Measurements from ENCODE around the gene KRTAP10-9. TPM values are rescaled to one million over a fixed set of nuclear protein-coding genes. Genes with fewer than 3 reads are reported as not detected.
"Not testable (repeated sequence)": the region's sequence is repeated elsewhere in the genome, so short reads cannot be mapped to it uniquely, and the experiment has no call there.

KRTAP10-9 gene
- total RNA-seq, 1 donor from 2014 or later, result not detected

DNA sequence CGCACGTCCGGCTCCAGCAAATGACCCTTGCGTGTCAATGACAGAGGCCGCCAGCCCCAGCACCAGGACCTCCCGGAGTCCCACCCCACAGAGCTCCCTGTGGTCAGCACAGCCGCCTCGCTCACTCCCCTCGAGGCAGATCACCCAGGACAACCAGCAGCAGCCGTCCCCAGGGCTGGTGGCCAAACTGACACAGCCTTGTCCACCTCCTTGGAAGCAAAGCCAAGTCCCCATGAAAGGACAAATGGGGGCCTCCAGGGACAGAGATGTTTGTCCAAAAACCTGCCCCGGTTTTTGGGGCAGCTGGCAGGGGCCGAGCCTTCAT lies 12.4 kb downstream of the KRTAP10-9 start:
- Mint-ChIP-seq H3K4me1 (no peaks in the 10 kb centered on the region), H3K9me3 (peaks cover 24% of the 10 kb centered on the region), H3K4me3 (no peak overlapping the region), H3K27ac (no peak overlapping the region), H3K36me3 (ENCODE audit: low read depth) (peaks cover 2% of the 10 kb centered on the region), H3K27me3 (peaks cover 17% of the 10 kb centered on the region)
- TF ChIP-seq, protein P1, sequence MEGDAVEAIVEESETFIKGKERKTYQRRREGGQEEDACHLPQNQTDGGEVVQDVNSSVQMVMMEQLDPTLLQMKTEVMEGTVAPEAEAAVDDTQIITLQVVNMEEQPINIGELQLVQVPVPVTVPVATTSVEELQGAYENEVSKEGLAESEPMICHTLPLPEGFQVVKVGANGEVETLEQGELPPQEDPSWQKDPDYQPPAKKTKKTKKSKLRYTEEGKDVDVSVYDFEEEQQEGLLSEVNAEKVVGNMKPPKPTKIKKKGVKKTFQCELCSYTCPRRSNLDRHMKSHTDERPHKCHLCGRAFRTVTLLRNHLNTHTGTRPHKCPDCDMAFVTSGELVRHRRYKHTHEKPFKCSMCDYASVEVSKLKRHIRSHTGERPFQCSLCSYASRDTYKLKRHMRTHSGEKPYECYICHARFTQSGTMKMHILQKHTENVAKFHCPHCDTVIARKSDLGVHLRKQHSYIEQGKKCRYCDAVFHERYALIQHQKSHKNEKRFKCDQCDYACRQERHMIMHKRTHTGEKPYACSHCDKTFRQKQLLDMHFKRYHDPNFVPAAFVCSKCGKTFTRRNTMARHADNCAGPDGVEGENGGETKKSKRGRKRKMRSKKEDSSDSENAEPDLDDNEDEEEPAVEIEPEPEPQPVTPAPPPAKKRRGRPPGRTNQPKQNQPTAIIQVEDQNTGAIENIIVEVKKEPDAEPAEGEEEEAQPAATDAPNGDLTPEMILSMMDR (IDR thresholded peaks at IDR 0.05), result no peak
- POLR2A ChIA-PET, result no interaction called here
- DNase-seq (no peak), ATAC-seq (ENCODE audit: low read depth) (no peak)
- intact Hi-C loops (cut with micrococcal nuclease), result no loop called here
- CTCF ChIA-PET, result no interaction called here

- peaks cover 13% of the 10 kb centered on the region for H3K27me3 Mint-ChIP-seq
- H3K4me3 Mint-ChIP-seq, result no peak overlapping the region
- POLR2A ChIA-PET, result no interaction called here
- TF ChIP-seq, protein P1 (IDR thresholded peaks at IDR 0.05), result no peak
- CTCF ChIA-PET, result no interaction called here
- H3K36me3 Mint-ChIP-seq (ENCODE audit: low read depth), result peaks cover 2% of the 10 kb centered on the region
- intact Hi-C loops (cut with micrococcal nuclease), result no loop called here
- H3K9me3 Mint-ChIP-seq, result peaks cover 31% of the 10 kb centered on the region
- H3K4me1 Mint-ChIP-seq, result no peaks in the 10 kb centered on the region
- DNase-seq, result no peak
- ATAC-seq (ENCODE audit: low read depth), result no peak
- no peak overlapping the region for H3K27ac Mint-ChIP-seq
Measured at GRCh38 chr21:44640761-44641160, 13.9 kb downstream of the KRTAP10-9 start.

GRCh38 chr21:44643741-44644310 lies 16.9 kb downstream of the KRTAP10-9 start:
- CTCF ChIA-PET, result no interaction called here

GRCh38 chr21:44644878-44645277 lies 18.0 kb downstream of the KRTAP10-9 start:
- no peak for ATAC-seq (ENCODE audit: low read depth)
- TF ChIP-seq, protein P1 (IDR thresholded peaks at IDR 0.05), result no peak
- H3K9me3 Mint-ChIP-seq, result peaks cover 29% of the 10 kb centered on the region
- H3K4me3 Mint-ChIP-seq, result no peak overlapping the region
- CTCF ChIA-PET, result no interaction called here
- H3K36me3 Mint-ChIP-seq (ENCODE audit: low read depth), result peaks cover 2% of the 10 kb centered on the region
- H3K4me1 Mint-ChIP-seq, result no peaks in the 10 kb centered on the region
- H3K27me3 Mint-ChIP-seq, result peaks cover 14% of the 10 kb centered on the region
- H3K27ac Mint-ChIP-seq, result no peak overlapping the region
- no peak for DNase-seq
- POLR2A ChIA-PET, result no interaction called here
- intact Hi-C loops (cut with micrococcal nuclease), result no loop called here

More at GRCh38 chr21:44643741-44644310, 16.9 kb downstream of the KRTAP10-9 start:
- H3K4me3 Mint-ChIP-seq, result no peak overlapping the region
- TF ChIP-seq, protein P1 (IDR thresholded peaks at IDR 0.05), result no peak
- peaks cover 16% of the 10 kb centered on the region for H3K27me3 Mint-ChIP-seq
- no peaks in the 10 kb centered on the region for H3K4me1 Mint-ChIP-seq
- no peak for DNase-seq
- no peak overlapping the region for H3K27ac Mint-ChIP-seq
- ATAC-seq (ENCODE audit: low read depth), result no peak
- intact Hi-C loops (cut with micrococcal nuclease), result no loop called here
- POLR2A ChIA-PET, result no interaction called here
- peaks cover 31% of the 10 kb centered on the region for H3K9me3 Mint-ChIP-seq
- peaks cover 2% of the 10 kb centered on the region for H3K36me3 Mint-ChIP-seq (ENCODE audit: low read depth)

DNA sequence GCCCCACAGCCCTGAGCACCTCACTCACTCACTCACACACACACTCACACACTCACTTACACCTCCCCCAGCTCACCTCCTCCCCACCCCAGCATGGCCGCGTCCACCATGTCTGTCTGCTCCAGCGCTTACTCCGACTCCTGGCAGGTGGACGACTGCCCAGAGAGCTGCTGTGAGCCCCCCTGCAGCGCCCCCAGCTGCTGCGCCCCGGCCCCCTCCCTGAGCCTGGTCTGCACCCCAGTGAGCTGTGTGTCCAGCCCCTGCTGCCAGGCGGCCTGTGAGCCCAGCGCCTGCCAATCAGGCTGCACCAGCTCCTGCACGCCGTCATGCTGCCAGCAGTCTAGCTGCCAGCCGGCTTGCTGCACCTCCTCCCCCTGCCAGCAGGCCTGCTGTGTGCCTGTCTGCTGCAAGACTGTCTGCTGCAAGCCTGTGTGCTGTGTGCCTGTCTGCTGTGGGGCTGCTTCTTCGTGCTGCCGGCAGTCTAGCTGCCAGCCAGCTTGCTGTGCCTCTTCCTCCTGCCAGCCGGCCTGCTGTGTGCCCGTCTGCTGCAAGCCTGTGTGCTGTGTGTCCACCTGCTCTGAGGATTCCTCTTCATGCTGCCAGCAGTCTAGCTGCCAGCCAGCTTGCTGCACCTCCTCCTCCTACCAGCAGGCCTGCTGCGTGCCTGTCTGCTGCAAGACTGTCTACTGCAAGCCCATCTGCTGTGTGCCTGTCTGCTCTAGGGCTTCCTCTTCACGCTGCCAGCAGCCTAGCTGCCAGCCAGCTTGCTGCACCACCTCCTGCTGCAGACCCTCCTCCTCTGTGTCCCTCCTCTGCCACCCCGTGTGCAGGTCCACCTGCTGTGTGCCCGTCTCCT lies 19.7 kb downstream of the KRTAP10-9 start, which contains the start of gene KRTAP10-11:
Gene KRTAP10-11, plus strand, starts transcription at position 49 of the 856 bp plus-strand sequence. Its CDS starts 45 bp downstream, at position 94.
- intact Hi-C loops (cut with micrococcal nuclease); CTCF ChIA-PET; ATAC-seq (ENCODE audit: low read depth); DNase-seq; H3K36me3 Mint-ChIP-seq (ENCODE audit: low read depth); POLR2A ChIA-PET; H3K4me1 Mint-ChIP-seq; H3K4me3 Mint-ChIP-seq; H3K27ac Mint-ChIP-seq; H3K27me3 Mint-ChIP-seq: not testable (repeated sequence)
- H3K9me3 Mint-ChIP-seq, result peaks cover 20% of the 10 kb centered on the region

All from activated B cell treated with CpG ODN at 0.5 μM for 24 hours (primary cell).